ENCODE measurements around the gene RPS8. TPM values are rescaled to one million over a fixed set of nuclear protein-coding genes. Genes with fewer than 3 reads are reported as not detected.

The RPS8 gene
- total RNA-seq, 2 donors from 2014 or later: 1,080 to 1,461 TPM

DNA sequence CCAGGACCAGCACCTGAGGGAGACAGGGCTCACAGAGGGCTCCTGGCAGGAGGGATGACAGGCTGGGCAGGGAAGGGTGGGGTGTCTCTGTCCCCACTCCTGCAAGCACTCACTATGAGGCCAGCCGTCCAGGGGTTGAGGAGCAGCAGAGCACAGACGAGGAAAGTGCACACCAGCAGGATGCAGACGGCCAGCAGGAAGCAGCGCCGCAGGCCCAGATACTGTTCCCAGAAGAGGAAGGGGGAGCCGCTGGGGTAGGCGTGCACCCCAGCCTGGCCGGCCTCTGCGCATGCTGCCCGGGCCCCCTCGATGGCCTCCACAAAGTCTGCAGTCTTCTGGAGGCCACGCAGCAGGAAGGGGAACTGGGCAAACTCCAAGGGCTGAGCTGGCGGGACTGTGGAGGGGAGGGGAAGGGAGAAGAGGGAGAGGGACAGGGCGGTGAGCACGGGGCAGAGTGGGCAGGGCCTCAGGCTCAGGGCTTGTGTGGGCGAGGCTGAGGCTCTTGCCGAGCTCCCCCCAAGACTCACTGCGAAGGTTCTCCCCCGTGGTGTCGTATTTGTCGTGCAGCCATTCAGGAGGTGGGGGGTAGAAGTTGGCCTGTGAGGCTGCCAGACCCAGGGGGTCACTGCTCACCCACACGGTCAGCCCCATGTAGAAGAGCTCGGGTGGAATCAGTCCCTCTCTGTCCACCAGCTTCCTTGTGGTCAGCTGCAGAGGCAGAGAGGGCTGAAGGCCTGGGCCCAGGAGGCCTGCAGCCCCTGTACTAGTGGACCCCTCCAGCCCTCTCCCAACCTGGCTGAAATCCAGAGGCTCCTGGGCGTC, 51.2 kb downstream of the RPS8 start:
- DNase-seq (ENCODE audit: low spot score): no peak
- no peak for TF ChIP-seq CTCF (IDR thresholded peaks at IDR 0.05)
- Histone ChIP-seq H3K4me1 (peaks cover 0 to 4% of the 10 kb centered on the region in 2 donors), H3K4me3 (peak overlapping the region in 1 of 2 donors; percentile 27), H3K27ac (peak overlapping the region; percentile 42 to 51), H3K36me3 (no peaks in the 10 kb centered on the region), H3K9me3 (no peaks in the 10 kb centered on the region), H3K27me3 (no peaks in the 10 kb centered on the region)

GRCh38 chr1:44827197-44828002, 52.1 kb downstream of the RPS8 start:
- Histone ChIP-seq H3K36me3 (no peaks in the 10 kb centered on the region), H3K4me3 (no peak overlapping the region), H3K9me3 (no peaks in the 10 kb centered on the region), H3K27me3 (no peaks in the 10 kb centered on the region), H3K4me1 (peaks cover 0 to 4% of the 10 kb centered on the region in 2 donors), H3K27ac (no peak overlapping the region)
- no peak for TF ChIP-seq CTCF (IDR thresholded peaks at IDR 0.05)
- DNase-seq (ENCODE audit: low spot score): no peak

DNA sequence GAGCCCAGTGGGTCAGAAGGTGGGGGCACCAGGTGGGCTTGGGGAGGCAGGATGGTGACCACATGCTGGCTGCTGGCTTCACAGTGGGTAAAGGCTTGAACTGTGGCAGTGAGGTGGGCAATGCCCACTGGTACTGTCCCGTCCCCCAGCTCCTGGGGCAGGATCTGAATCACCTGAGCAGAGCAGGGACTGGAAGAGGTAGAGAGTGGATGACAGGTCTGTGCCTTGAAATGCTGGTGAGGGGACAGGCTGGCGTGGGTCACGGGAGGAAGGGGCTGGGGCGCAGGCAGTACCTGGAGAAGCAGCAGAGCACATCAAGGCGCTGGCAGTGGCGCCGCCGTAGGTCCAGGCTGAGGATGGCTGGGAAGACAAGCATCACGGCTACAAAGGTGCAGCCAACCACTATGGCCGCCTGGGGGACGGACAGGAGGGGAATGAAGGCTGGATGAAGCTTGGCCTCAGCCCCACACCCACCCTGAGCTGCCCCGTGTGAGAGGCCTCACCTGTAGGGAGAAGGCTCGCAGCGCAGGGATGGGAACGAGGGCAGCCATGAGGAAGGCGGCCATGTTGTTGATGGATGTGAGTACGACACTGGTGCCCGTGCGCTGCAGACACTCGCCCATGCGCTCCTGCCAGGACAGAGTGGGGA, 52.8 kb downstream of the RPS8 start:
- TF ChIP-seq CTCF (IDR thresholded peaks at IDR 0.05): no peak
- H3K9me3 ChIP-seq: no peaks in the 10 kb centered on the region
- H3K4me3 ChIP-seq: no peak overlapping the region
- H3K4me1 ChIP-seq: peaks cover 0 to 4% of the 10 kb centered on the region in 2 donors
- no peak for DNase-seq (ENCODE audit: low spot score)
- no peaks in the 10 kb centered on the region for H3K27me3 ChIP-seq
- no peaks in the 10 kb centered on the region for H3K36me3 ChIP-seq
- no peak overlapping the region for H3K27ac ChIP-seq

Other genes starting within 250 kb of the RPS8 start
- 10 to 100 TPM in 1 of 2 donors, 1 to 10 TPM in 1; 8.3 to 13.1 TPM for gene TMEM53, start 101.1 kb upstream of the RPS8 start, total RNA-seq
- gene ARMH1, start 100.8 kb upstream of the RPS8 start, total RNA-seq: 1 to 10 TPM in 1 of 2 donors, under 1 TPM in 1; 0.19 to 5.2 TPM
- gene RNU5D-1, start 44.4 kb upstream of the RPS8 start, total RNA-seq: not detected
- 1 to 10 TPM in 1 of 2 donors, under 1 TPM in 1; 0.67 to 1.3 TPM for gene KIF2C, start 35.7 kb upstream of the RPS8 start, total RNA-seq
- gene BEST4, start 12.6 kb downstream of the RPS8 start, total RNA-seq: not detected
- 10 to 100 TPM in 1 of 2 donors, 1 to 10 TPM in 1; 9.1 to 10.8 TPM for gene PLK3, start 24.8 kb downstream of the RPS8 start, total RNA-seq
- 1 to 10 TPM in 1 of 2 donors, not detected in 1; 2.4 TPM for gene DYNLT4, start 31.8 kb downstream of the RPS8 start, total RNA-seq
- 1 to 10 TPM; 1.8 to 5.6 TPM for gene BTBD19, start 33.0 kb downstream of the RPS8 start, total RNA-seq
- under 1 TPM; 0.22 to 0.24 TPM for gene PTCH2, start 67.7 kb downstream of the RPS8 start, total RNA-seq
- gene EIF2B3, start 211.1 kb downstream of the RPS8 start, total RNA-seq: 10 to 100 TPM; 21.6 to 26.5 TPM
- 10 to 100 TPM; 13.0 to 15.6 TPM for gene HECTD3, start 235.8 kb downstream of the RPS8 start, total RNA-seq
- gene UROD, start 236.7 kb downstream of the RPS8 start, total RNA-seq: 10 to 100 TPM; 56.7 to 63.0 TPM

All from right atrium auricular region (tissue), 2 donors.